ENCODE data around the gene ACSF2. TPM values are rescaled to one million over a fixed set of nuclear protein-coding genes. Genes with fewer than 3 reads are reported as not detected.

Gene ACSF2
- total and polyA plus RNA-seq, 7 experiments from 2014 or later, result 2.2 to 36.2 (median 20.4) TPM

DNA sequence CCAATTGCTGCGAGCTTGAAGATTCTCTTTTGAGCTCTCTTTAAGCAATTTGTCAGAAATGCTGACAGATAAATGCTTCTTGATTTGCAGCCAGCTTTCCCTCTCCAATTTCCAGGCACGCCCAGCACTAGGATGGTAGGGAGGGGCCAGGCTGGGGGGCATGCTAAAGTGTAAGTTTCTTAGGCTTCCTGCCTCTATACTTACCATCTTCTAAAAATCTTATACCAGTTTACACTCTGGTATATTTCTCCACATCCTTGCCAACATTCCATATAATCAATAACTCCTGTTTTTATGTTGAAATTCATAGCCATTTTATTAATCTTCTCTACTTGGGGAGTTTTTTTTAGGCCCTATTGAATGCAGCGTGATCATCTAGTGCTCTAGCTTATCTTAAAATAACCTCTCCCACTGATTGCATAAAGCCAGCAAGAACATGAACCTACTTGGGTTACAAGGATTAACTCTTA, 17.5 kb downstream of the ACSF2 start:
- DNase-seq, result no peak
- H3K9me3 Mint-ChIP-seq, result no peaks in the 10 kb centered on the region
- ChIA-PET POLR2A (no interaction called here), CTCF (interaction anchor here (1.4 kb wide), 1 partner anchor 243 kb away, joined by 3 read pairs; no protein-coding TSS in a partner anchor)
- H3K36me3 ChIP-seq (ENCODE audit: control insufficient read depth in 2 of 3, insufficient read depth in 3 of 3, low read length in 3 of 3), result peaks cover 0 to 6% (median 0%) of the 10 kb centered on the region in 3 experiments
- H3K9me3 ChIP-seq (ENCODE audit: control insufficient read depth in 2 of 3, low read length in 3 of 3), result no peaks in the 10 kb centered on the region
- H3K27me3 Mint-ChIP-seq, result no peaks in the 10 kb centered on the region
- H3K27me3 ChIP-seq (ENCODE audit: control insufficient read depth in 2 of 2, insufficient read depth in 2 of 2, low read length in 2 of 2), result no peaks in the 10 kb centered on the region
- H3K27ac ChIP-seq (ENCODE audit: low read depth, low read length), result no peak overlapping the region
- intact Hi-C loops (cut with micrococcal nuclease), result no loop called here
- peaks cover 0 to 5% (median 0%) of the 10 kb centered on the region in 5 donors for H3K36me3 Mint-ChIP-seq
- no peak for ATAC-seq
- no peak overlapping the region for H3K4me3 ChIP-seq (ENCODE audit: low read length)
- H3K4me1 ChIP-seq (ENCODE audit: control insufficient read depth in 2 of 2, insufficient read depth in 2 of 2, low read length in 2 of 2), result no peaks in the 10 kb centered on the region
- H3K4me1 Mint-ChIP-seq, result peaks cover 0 to 2% (median 0%) of the 10 kb centered on the region in 7 donors
- no peak overlapping the region for H3K4me3 Mint-ChIP-seq
- peak overlapping the region in 1 of 9 donors; percentile 15 for H3K27ac Mint-ChIP-seq

DNA sequence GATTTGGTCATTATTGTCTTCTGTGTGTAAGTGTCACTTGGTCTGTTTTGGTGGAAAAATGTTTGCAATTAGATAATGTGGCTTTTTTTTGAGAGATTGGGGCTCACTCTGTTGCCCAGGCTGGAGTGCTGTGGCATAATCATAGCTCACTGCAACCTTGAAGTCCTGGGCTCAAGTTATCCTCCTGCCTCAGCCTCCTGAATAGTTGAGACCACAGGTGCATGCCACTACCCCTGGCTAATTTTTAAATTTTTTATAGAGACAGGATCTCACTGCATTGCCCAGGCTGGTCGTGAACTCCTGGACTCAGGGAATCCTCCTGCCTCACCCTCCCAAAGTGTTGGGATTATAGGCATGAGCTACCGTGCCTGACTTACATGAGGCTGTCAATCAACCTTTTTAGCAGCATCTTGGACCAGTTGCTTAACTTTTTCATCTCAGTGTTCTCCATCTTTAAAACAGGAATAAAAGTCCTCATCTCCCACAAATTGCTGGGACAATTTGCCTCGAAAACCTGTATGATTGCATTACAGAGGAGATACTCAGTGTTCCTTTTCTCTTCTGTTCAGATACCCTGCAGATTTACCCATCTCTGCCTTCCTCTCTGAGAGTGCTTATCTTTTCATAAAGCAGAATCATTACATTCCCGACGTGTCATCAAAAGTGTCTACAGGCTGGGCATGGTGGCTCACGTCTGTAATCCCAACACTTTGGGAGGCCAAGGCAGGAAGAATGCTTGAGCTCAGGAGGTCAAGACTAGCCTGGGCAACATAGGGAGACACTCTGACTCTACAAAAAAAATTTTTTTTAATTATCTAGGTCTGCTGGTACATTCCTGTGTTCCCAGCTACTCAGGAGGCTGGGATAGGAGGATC, 19.1 kb downstream of the ACSF2 start:
- no peaks in the 10 kb centered on the region for H3K36me3 ChIP-seq (ENCODE audit: control insufficient read depth in 2 of 3, insufficient read depth in 3 of 3, low read length in 3 of 3)
- ATAC-seq (no peak), DNase-seq (no peak)
- ChIA-PET POLR2A (no interaction called here), CTCF (interaction anchor here (0.6 kb wide), 1 partner anchor 115 kb away, joined by 3 read pairs; no protein-coding TSS in a partner anchor)
- no peak overlapping the region for H3K27ac ChIP-seq (ENCODE audit: low read depth, low read length)
- Mint-ChIP-seq H3K36me3 (peaks cover 0 to 10% (median 0%) of the 10 kb centered on the region in 5 donors), H3K4me3 (no peak overlapping the region), H3K9me3 (no peaks in the 10 kb centered on the region), H3K27ac (no peak overlapping the region), H3K27me3 (no peaks in the 10 kb centered on the region), H3K4me1 (peaks cover 0 to 2% (median 0%) of the 10 kb centered on the region in 7 donors)
- H3K4me1 ChIP-seq (ENCODE audit: control insufficient read depth in 2 of 2, insufficient read depth in 2 of 2, low read length in 2 of 2), result no peaks in the 10 kb centered on the region
- no peak overlapping the region for H3K4me3 ChIP-seq (ENCODE audit: low read length)
- no peaks in the 10 kb centered on the region for H3K27me3 ChIP-seq (ENCODE audit: control insufficient read depth in 2 of 2, insufficient read depth in 2 of 2, low read length in 2 of 2)
- intact Hi-C loops (cut with micrococcal nuclease), result no loop called here
- no peaks in the 10 kb centered on the region for H3K9me3 ChIP-seq (ENCODE audit: control insufficient read depth in 2 of 3, low read length in 3 of 3)

DNA sequence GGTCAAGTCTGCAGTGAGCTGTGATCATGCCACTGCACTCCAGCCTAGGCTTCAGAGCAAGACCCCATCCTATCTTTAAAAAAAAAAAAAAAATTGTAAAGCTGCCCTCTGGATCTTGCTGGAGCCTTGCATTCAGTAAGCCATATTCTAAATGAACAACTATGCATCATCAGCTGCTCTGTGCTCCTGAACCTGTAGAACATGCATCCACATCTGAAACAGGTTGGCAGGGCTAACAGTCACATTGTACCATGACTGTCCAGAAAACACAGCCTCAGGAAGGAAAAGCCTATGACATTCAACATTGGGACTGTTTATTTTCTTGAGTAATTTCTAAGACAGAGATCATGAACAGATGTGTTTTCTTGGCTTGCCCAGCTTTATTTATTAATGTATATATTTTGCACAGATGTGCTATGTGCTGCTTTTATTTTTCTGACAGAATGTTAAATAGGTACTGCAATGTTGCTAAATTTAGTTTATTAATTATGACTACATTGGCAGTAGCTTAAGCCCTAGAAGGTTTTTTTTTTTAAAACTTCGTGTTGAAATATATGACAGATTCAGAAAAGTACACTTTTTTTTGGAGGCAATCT, 19.8 kb downstream of the ACSF2 start:
- Mint-ChIP-seq H3K4me3 (no peak overlapping the region), H3K9me3 (no peaks in the 10 kb centered on the region), H3K27me3 (no peaks in the 10 kb centered on the region), H3K36me3 (peaks cover 0 to 16% (median 0%) of the 10 kb centered on the region in 5 donors), H3K4me1 (peaks cover 0 to 1% (median 0%) of the 10 kb centered on the region in 7 donors), H3K27ac (no peak overlapping the region)
- CTCF ChIA-PET, result interaction anchor here (0.6 kb wide), 1 partner anchor 114 kb away, joined by 3 read pairs; no protein-coding TSS in a partner anchor
- H3K9me3 ChIP-seq (ENCODE audit: control insufficient read depth in 2 of 3, low read length in 3 of 3), result no peaks in the 10 kb centered on the region
- no peak for DNase-seq
- H3K4me1 ChIP-seq (ENCODE audit: control insufficient read depth in 2 of 2, insufficient read depth in 2 of 2, low read length in 2 of 2), result no peaks in the 10 kb centered on the region
- POLR2A ChIA-PET, result no interaction called here
- intact Hi-C loops (cut with micrococcal nuclease), result no loop called here
- ATAC-seq, result no peak
- no peaks in the 10 kb centered on the region for H3K36me3 ChIP-seq (ENCODE audit: control insufficient read depth in 2 of 3, insufficient read depth in 3 of 3, low read length in 3 of 3)
- H3K4me3 ChIP-seq (ENCODE audit: low read length), result no peak overlapping the region
- no peak overlapping the region for H3K27ac ChIP-seq (ENCODE audit: low read depth, low read length)
- H3K27me3 ChIP-seq (ENCODE audit: control insufficient read depth in 2 of 2, insufficient read depth in 2 of 2, low read length in 2 of 2), result no peaks in the 10 kb centered on the region

DNA sequence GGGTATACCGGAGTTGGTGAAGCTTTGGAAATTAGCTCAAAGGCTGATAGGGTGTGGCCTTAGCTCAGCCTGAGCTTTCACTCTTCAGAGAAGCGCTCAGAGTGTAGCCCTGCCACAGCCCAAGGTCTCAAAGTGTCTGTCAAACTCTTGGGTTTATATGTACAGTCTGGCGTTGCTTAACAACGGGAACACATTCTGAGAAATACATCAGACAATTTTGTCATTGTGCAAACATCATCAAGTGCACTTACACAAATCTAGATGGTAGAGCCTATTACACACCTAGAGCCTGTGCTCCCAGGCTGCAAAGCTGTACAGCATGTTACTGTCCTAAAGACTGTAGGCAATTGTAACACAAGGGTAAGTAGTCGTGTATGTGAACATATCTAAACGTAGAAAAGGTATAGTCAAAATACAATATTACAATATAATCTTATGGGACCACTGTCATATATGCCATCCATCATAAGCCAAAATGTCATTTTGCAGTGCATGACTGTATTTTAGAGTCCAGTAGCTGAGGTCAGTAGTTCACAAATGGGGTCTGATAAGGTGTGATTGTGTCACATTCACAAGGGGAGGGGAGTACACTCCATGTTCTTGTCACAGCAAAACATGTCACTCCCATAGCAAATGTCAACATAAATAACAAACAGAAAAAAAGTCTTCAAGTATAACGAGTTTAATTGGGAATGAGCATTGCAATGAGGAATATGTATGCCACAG, 22.0 kb downstream of the ACSF2 start:
- intact Hi-C loops (cut with micrococcal nuclease), result no loop called here
- no peaks in the 10 kb centered on the region for H3K9me3 ChIP-seq (ENCODE audit: control insufficient read depth in 2 of 3, low read length in 3 of 3)
- H3K27me3 Mint-ChIP-seq, result no peaks in the 10 kb centered on the region
- H3K4me1 Mint-ChIP-seq, result peaks cover 0 to 8% (median 0%) of the 10 kb centered on the region in 7 donors
- H3K27ac Mint-ChIP-seq, result no peak overlapping the region
- CTCF ChIA-PET, result no interaction called here
- no peak overlapping the region for H3K4me3 Mint-ChIP-seq
- POLR2A ChIA-PET, result no interaction called here
- ATAC-seq (no peak), DNase-seq (no peak)
- H3K27me3 ChIP-seq (ENCODE audit: control insufficient read depth in 2 of 2, insufficient read depth in 2 of 2, low read length in 2 of 2), result no peaks in the 10 kb centered on the region
- no peak overlapping the region for H3K4me3 ChIP-seq (ENCODE audit: low read length)
- no peak overlapping the region for H3K27ac ChIP-seq (ENCODE audit: low read depth, low read length)
- no peaks in the 10 kb centered on the region for H3K36me3 ChIP-seq (ENCODE audit: control insufficient read depth in 2 of 3, insufficient read depth in 3 of 3, low read length in 3 of 3)
- H3K36me3 Mint-ChIP-seq, result peaks cover 0 to 17% (median 0%) of the 10 kb centered on the region in 5 donors
- no peaks in the 10 kb centered on the region for H3K9me3 Mint-ChIP-seq
- no peaks in the 10 kb centered on the region for H3K4me1 ChIP-seq (ENCODE audit: control insufficient read depth in 2 of 2, insufficient read depth in 2 of 2, low read length in 2 of 2)

DNA sequence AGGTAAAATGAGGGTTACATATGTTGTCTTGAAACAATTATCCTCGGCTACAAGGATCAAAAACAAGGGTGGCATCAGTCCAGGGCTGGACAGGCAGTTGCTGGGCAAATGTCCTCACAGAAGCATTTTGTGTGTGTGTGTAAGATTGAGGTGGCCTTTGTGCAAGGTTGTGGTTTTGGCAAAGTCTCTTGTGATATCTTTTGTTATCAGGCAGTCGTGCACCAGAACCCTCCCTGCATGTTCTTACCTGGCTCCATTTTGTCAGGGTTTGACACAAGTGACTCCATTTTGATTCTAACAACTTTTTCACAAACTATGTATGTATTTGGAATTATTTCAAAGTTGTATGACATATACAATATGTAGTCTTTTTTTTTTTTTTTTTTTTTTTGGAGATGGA, 22.6 kb downstream of the ACSF2 start:
- Histone ChIP-seq H3K4me3 (ENCODE audit: low read length) (no peak overlapping the region), H3K27ac (ENCODE audit: low read depth, low read length) (no peak overlapping the region), H3K27me3 (ENCODE audit: control insufficient read depth in 2 of 2, insufficient read depth in 2 of 2, low read length in 2 of 2) (no peaks in the 10 kb centered on the region), H3K36me3 (ENCODE audit: control insufficient read depth in 2 of 3, insufficient read depth in 3 of 3, low read length in 3 of 3) (no peaks in the 10 kb centered on the region), H3K9me3 (ENCODE audit: control insufficient read depth in 2 of 3, low read length in 3 of 3) (no peaks in the 10 kb centered on the region), H3K4me1 (ENCODE audit: control insufficient read depth in 2 of 2, insufficient read depth in 2 of 2, low read length in 2 of 2) (no peaks in the 10 kb centered on the region)
- Mint-ChIP-seq H3K27me3 (no peaks in the 10 kb centered on the region), H3K27ac (no peak overlapping the region), H3K36me3 (peaks cover 0 to 17% (median 0%) of the 10 kb centered on the region in 5 donors), H3K9me3 (no peaks in the 10 kb centered on the region), H3K4me3 (no peak overlapping the region), H3K4me1 (peaks cover 0 to 8% (median 0%) of the 10 kb centered on the region in 7 donors)
- DNase-seq (no peak), ATAC-seq (no peak)
- ChIA-PET CTCF (no interaction called here), POLR2A (no interaction called here)
- intact Hi-C loops (cut with micrococcal nuclease), result no loop called here

DNA sequence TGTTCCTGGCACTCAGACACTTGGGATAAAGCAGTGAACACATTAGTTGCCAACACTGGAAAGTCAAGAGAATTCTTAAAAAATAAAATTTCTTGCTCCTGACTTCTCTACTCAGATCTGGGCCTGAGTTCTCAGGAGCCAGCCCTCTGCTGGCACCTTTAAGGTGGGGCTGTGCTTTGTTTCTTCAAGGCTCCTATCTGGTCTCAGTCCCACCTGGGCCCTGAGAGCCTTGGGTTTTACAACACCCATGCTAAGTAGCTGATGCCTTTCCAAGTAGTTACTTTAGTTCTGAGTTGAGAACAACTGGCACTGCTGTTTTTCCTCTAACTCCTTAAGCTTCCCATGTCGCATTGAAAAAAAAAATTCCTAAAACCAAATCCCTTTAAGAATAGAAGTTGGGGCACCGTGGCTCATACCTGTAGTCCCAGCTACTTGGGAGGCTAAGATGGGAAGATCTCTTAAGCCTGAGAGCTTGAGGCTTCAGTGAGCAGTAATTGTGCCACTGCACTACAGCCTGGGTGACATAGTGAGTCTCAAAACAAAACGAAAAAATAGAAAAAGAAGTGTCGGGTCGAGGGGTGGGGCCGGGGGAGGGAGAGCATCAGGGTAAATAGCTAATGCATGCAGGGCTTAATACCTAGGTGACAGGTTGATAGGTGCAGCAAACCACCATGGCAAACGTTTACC, 26.1 kb downstream of the ACSF2 start:
- no peaks in the 10 kb centered on the region for H3K9me3 Mint-ChIP-seq
- Histone ChIP-seq H3K9me3 (ENCODE audit: control insufficient read depth in 2 of 3, low read length in 3 of 3) (no peaks in the 10 kb centered on the region), H3K27ac (ENCODE audit: low read depth, low read length) (no peak overlapping the region), H3K27me3 (ENCODE audit: control insufficient read depth in 2 of 2, insufficient read depth in 2 of 2, low read length in 2 of 2) (no peaks in the 10 kb centered on the region), H3K4me1 (ENCODE audit: control insufficient read depth in 2 of 2, insufficient read depth in 2 of 2, low read length in 2 of 2) (no peaks in the 10 kb centered on the region), H3K4me3 (ENCODE audit: low read length) (no peak overlapping the region), H3K36me3 (ENCODE audit: control insufficient read depth in 2 of 3, insufficient read depth in 3 of 3, low read length in 3 of 3) (no peaks in the 10 kb centered on the region)
- ATAC-seq, result no peak
- ChIA-PET POLR2A (interaction anchor here (0.7 kb wide), 1 partner anchor 79 kb away, joined by 3 read pairs; no protein-coding TSS in a partner anchor), CTCF (no interaction called here)
- H3K27me3 Mint-ChIP-seq, result no peaks in the 10 kb centered on the region
- no peak for DNase-seq
- intact Hi-C loops (cut with micrococcal nuclease), result no loop called here
- no peak overlapping the region for H3K4me3 Mint-ChIP-seq
- peaks cover 0 to 8% (median 0%) of the 10 kb centered on the region in 7 donors for H3K4me1 Mint-ChIP-seq
- H3K36me3 Mint-ChIP-seq, result peaks cover 0 to 12% (median 0%) of the 10 kb centered on the region in 5 donors
- peak overlapping the region in 1 of 9 donors; percentile 18 for H3K27ac Mint-ChIP-seq

All from naive thymus-derived CD4-positive, alpha-beta T cell (primary cell).